NK-92 (cell line): Measurements from ENCODE around the gene DHCR24.

Experiments
- DNase-seq: peaks from one replicate; lab custom pipeline; 2025; ENCODE audit not compliant: unreplicated experiment; lab: John Stamatoyannopoulos, UW

DHCR24 gene

GRCh38 chr1:54846716-54847284, 40.2 kb downstream of the DHCR24 start:
- no peak for DNase-seq

- DNase-seq: no peak
These were observed 40.7 kb downstream of the DHCR24 start for GRCh38 chr1:54846301-54846700.

- no peak for DNase-seq
These were observed 41.2 kb downstream of the DHCR24 start for GRCh38 chr1:54845772-54846171.

GRCh38 chr1:54844564-54844963, 42.4 kb downstream of the DHCR24 start:
- DNase-seq: no peak

GRCh38 chr1:54843449-54843848, 43.5 kb downstream of the DHCR24 start:
- DNase-seq: no peak

- no peak for DNase-seq
These were observed 44.0 kb downstream of the DHCR24 start for GRCh38 chr1:54842963-54843362.

- DNase-seq: no peak
These were observed 44.6 kb downstream of the DHCR24 start for GRCh38 chr1:54842206-54842915.

- DNase-seq: no peak
These were observed 47.2 kb downstream of the DHCR24 start for GRCh38 chr1:54839824-54840223.

GRCh38 chr1:54838565-54839180, 48.3 kb downstream of the DHCR24 start:
- DNase-seq: no peak

- DNase-seq: no peak
These were observed 49.8 kb downstream of the DHCR24 start for GRCh38 chr1:54837002-54837853.

GRCh38 chr1:54836594-54836993, 50.4 kb downstream of the DHCR24 start:
- no peak for DNase-seq

GRCh38 chr1:54835970-54836369, 51.0 kb downstream of the DHCR24 start:
- DNase-seq: no peak

GRCh38 chr1:54835131-54835898, 51.7 kb downstream of the DHCR24 start:
- no peak for DNase-seq

GRCh38 chr1:54834007-54834541, 52.9 kb downstream of the DHCR24 start:
- no peak for DNase-seq

GRCh38 chr1:54833121-54833520, 53.9 kb downstream of the DHCR24 start:
- no peak for DNase-seq

GRCh38 chr1:54826226-54826816, 60.7 kb downstream of the DHCR24 start:
- DNase-seq: no peak

GRCh38 chr1:54825696-54826095, 61.3 kb downstream of the DHCR24 start:
- no peak for DNase-seq

GRCh38 chr1:54823670-54824069, 63.3 kb downstream of the DHCR24 start:
- no peak for DNase-seq

GRCh38 chr1:54819733-54820132, 67.3 kb downstream of the DHCR24 start:
- DNase-seq: no peak

- DNase-seq: no peak
These were observed 67.8 kb downstream of the DHCR24 start for GRCh38 chr1:54819195-54819536.
